ENCODE results near the gene RASA2.

Gene RASA2

GRCh38 chr3:141646760-141647561 lies 160.1 kb downstream of the RASA2 start:
- DNase-seq (ENCODE audit: low spot score): no peak

GRCh38 chr3:141647562-141647915 lies 160.7 kb downstream of the RASA2 start:
- no peak for DNase-seq (ENCODE audit: low spot score)

- DNase-seq (ENCODE audit: low spot score): no peak
Observed at GRCh38 chr3:141648055-141648910, 161.5 kb downstream of the RASA2 start.

- no peak for DNase-seq (ENCODE audit: low spot score)
Observed at GRCh38 chr3:141649871-141650270, 163.0 kb downstream of the RASA2 start.

GRCh38 chr3:141650783-141651182 lies 164.0 kb downstream of the RASA2 start:
- DNase-seq (ENCODE audit: low spot score): no peak

GRCh38 chr3:141651409-141651808 lies 164.6 kb downstream of the RASA2 start:
- DNase-seq (ENCODE audit: low spot score): no peak

- DNase-seq (ENCODE audit: low spot score): no peak
Observed at GRCh38 chr3:141652349-141652748, 165.5 kb downstream of the RASA2 start.

GRCh38 chr3:141653847-141654246 lies 167.0 kb downstream of the RASA2 start:
- DNase-seq (ENCODE audit: low spot score): no peak

GRCh38 chr3:141655801-141656200 lies 169.0 kb downstream of the RASA2 start:
- DNase-seq (ENCODE audit: low spot score): no peak

GRCh38 chr3:141656771-141657170 lies 169.9 kb downstream of the RASA2 start:
- no peak for DNase-seq (ENCODE audit: low spot score)

GRCh38 chr3:141657516-141657915 lies 170.7 kb downstream of the RASA2 start:
- no peak for DNase-seq (ENCODE audit: low spot score)

- DNase-seq (ENCODE audit: low spot score): no peak
Observed at GRCh38 chr3:141659821-141660613, 173.2 kb downstream of the RASA2 start.

GRCh38 chr3:141660614-141660947 lies 173.8 kb downstream of the RASA2 start:
- no peak for DNase-seq (ENCODE audit: low spot score)

- no peak for DNase-seq (ENCODE audit: low spot score)
Observed at GRCh38 chr3:141661229-141662196, 174.7 kb downstream of the RASA2 start.

GRCh38 chr3:141663993-141664392 lies 177.2 kb downstream of the RASA2 start:
- DNase-seq (ENCODE audit: low spot score): no peak

All from germinal center (tissue), 1 donor.